Endothelial cell of umbilical vein (primary cell): ENCODE results near the gene COCH. TPM values are rescaled to one million over a fixed set of nuclear protein-coding genes. Genes with fewer than 3 reads are reported as not detected.

Source experiments
- BruUV-seq: library from RNA; stranded (reverse); fragments of 400-500 nt; replicated peaks from 2 replicates; lab custom pipeline; 2021; lab: Mats Ljungman, UMichigan
- CTCF ChIA-PET: fragments of 300-600, 350-600 bp; sonication (Branson Sonifier 250); formaldehyde crosslinking; loops from one replicate; lab custom pipeline; 2021; ENCODE audit warnings: antibody characterized with exemption, inconsistent platforms; lab: Charles Lee
- POLR2A ChIA-PET: fragments of 300-600, 350-600 bp; sonication (Branson Sonifier 250); formaldehyde crosslinking; loops from one replicate; lab custom pipeline; 2021; ENCODE audit warnings: antibody characterized with exemption, inconsistent platforms; lab: Charles Lee
- DNase-seq: peaks from one replicate; pipeline ENCODE4 v3.0.0-alpha.2; 2011; ENCODE audit warnings: low read depth, low spot score
- FAIRE-seq: peaks from 2 replicates; lab custom pipeline; 2011; peaks lifted over from hg19 to GRCh38; lab: Jason Lieb, UNC
- H2AFZ ChIP-seq: 2 replicates; pipeline ENCODE4 v1.6.0; 2012; ENCODE audit warnings: low read depth, low read length, control low read depth, inconsistent platforms
- H3K27ac ChIP-seq: 2 replicates; pipeline ENCODE4 v1.5.1; 2011; ENCODE audit warnings: low read depth, mild to moderate bottlenecking, control low read depth, low read length, moderate library complexity; ENCODE audit not compliant: insufficient read depth
- H3K27me3 ChIP-seq, 2 experiments: 2 replicates each; pipeline versions ENCODE4 v1.6.0 to v1.6.1; 2011; ENCODE audit warnings: low read length in 2 of 2, mixed read lengths in 1 of 2; ENCODE audit not compliant: control insufficient read depth in 2 of 2, insufficient read depth in 2 of 2
- H3K36me3 ChIP-seq, 2 experiments: 2 replicates in 1 of 2; 3 replicates in 1 of 2; pipeline ENCODE4 v1.5.1; 2011; ENCODE audit warnings: low read length in 2 of 2, mild to moderate bottlenecking in 1 of 2, moderate library complexity in 1 of 2; ENCODE audit not compliant: control insufficient read depth in 2 of 2, insufficient read depth in 2 of 2; ENCODE audit errors: extremely low read depth in 1 of 2
- H3K4me1 ChIP-seq: 3 replicates; pipeline ENCODE4 v1.5.1; 2011; ENCODE audit warnings: mild to moderate bottlenecking, low read length; ENCODE audit not compliant: control insufficient read depth, insufficient read depth; ENCODE audit errors: extremely low read depth
- H3K4me2 ChIP-seq: 2 replicates; pipeline ENCODE4 v1.6.1; 2011; ENCODE audit warnings: low read length, control low read depth, mixed read lengths; ENCODE audit not compliant: insufficient read depth
- H3K4me3 ChIP-seq, 3 experiments: fragments of 200-600 bp in 1 of 3; sonication (generic), shearing (Covaris generic) in 1 of 3; replicated peaks in 1 of 3; 2 replicates each; pipeline ENCODE4 v1.5.1; 2011 to 2016; ENCODE audit warnings: control low read depth in 3 of 3, low read length in 3 of 3, mild to moderate bottlenecking in 2 of 3, inconsistent platforms in 1 of 3, low read depth in 1 of 3, moderate library complexity in 1 of 3; ENCODE audit not compliant: insufficient read depth in 1 of 3
- H3K79me2 ChIP-seq: 2 replicates; pipeline ENCODE4 v1.6.0; 2012; ENCODE audit warnings: low read length, inconsistent platforms; ENCODE audit not compliant: control insufficient read depth, insufficient read depth
- H3K9ac ChIP-seq: replicated peaks from 2 replicates; pipeline ENCODE3; 2011; ENCODE audit warnings: low read length, control low read depth; ENCODE audit not compliant: insufficient read depth; ENCODE audit errors: extremely low read depth
- H3K9me1 ChIP-seq: replicated peaks from 3 replicates; pipeline ENCODE4 v1.6.0; 2011; ENCODE audit warnings: mild to moderate bottlenecking, low read length; ENCODE audit not compliant: control insufficient read depth, insufficient read depth; ENCODE audit errors: extremely low read depth
- H3K9me3 ChIP-seq: replicated peaks from 2 replicates; pipeline ENCODE4 v1.5.1; 2012; ENCODE audit warnings: low read length, inconsistent platforms; ENCODE audit not compliant: control insufficient read depth, insufficient read depth
- H4K20me1 ChIP-seq: replicated peaks from 2 replicates; pipeline ENCODE3; 2011; ENCODE audit warnings: mild to moderate bottlenecking, low read length; ENCODE audit not compliant: control insufficient read depth, insufficient read depth; ENCODE audit errors: extremely low read depth
- CTCF ChIP-seq, 2 donors: IDR thresholded peaks; 1 replicate in 1 of 2; 2 replicates in 1 of 2; pipeline ENCODE4 v1.5.1; 2011; ENCODE audit warnings: low read length in 2 of 2, mild to moderate bottlenecking in 2 of 2, moderate library complexity in 2 of 2, control low read depth in 1 of 2, inconsistent platforms in 1 of 2, low read depth in 1 of 2; ENCODE audit not compliant: insufficient read depth in 1 of 2; ENCODE audit errors: extremely low read depth in 1 of 2
- EZH2 ChIP-seq: IDR thresholded peaks from 2 replicates; pipeline ENCODE4 v1.6.1; 2012; ENCODE audit warnings: borderline replicate concordance, low read depth, mild to moderate bottlenecking, moderate library complexity, low read length, inconsistent platforms; ENCODE audit not compliant: severe bottlenecking
- FOS ChIP-seq: IDR thresholded peaks from 2 replicates; pipeline ENCODE4 v1.6.1; 2011; ENCODE audit warnings: mild to moderate bottlenecking, low read length, moderate library complexity, borderline replicate concordance; ENCODE audit not compliant: insufficient read depth
- GATA2 ChIP-seq: IDR thresholded peaks from 2 replicates; pipeline ENCODE4 v1.7.0; 2011; ENCODE audit warnings: low read depth, mild to moderate bottlenecking, moderate library complexity, mixed read lengths, low read length; ENCODE audit not compliant: insufficient read length, insufficient read depth
- JUN ChIP-seq: IDR thresholded peaks from 2 replicates; pipeline ENCODE4 v1.6.1; 2011; ENCODE audit warnings: borderline replicate concordance, low read depth; ENCODE audit not compliant: insufficient read length, insufficient read depth
- MAX ChIP-seq: IDR thresholded peaks from 2 replicates; pipeline ENCODE4 v1.6.1; 2011; ENCODE audit not compliant: insufficient read depth, insufficient read length
- MYC ChIP-seq: IDR thresholded peaks from one replicate; pipeline ENCODE4 v1.6.1; 2011; ENCODE audit warnings: mild to moderate bottlenecking, low read depth, low read length
- POLR2A ChIP-seq: IDR thresholded peaks from 2 replicates; pipeline ENCODE4 v1.6.1; 2012; ENCODE audit warnings: low read depth, mild to moderate bottlenecking, control low read depth, low read length
- POLR2AphosphoS5 ChIP-seq: IDR thresholded peaks from 2 replicates; pipeline ENCODE4 v1.6.1; 2012; ENCODE audit warnings: low read depth, mild to moderate bottlenecking, control low read depth, low read length, moderate library complexity; ENCODE audit not compliant: insufficient read depth
- dilution Hi-C: fragments of 300-500 bp; cut with MboI; formaldehyde crosslinking; loops from one replicate; pipeline ENCODE4 v1.15.0; 2019; ENCODE audit warnings: low sequenced_read_pairs; ENCODE audit not compliant: extremely low pct_ligation_motif_present
- intact Hi-C: fragments of 100-400 bp; cut with micrococcal nuclease; formaldehyde crosslinking; loops from one replicate; pipeline ENCODE4 v1.10.0; 2022
- polyA plus RNA-seq, 4 experiments: library from polyadenylated mRNA; depleted of rRNA in 3 of 4; stranded (reverse) in 3 of 4; unstranded in 1 of 4; fragments of >200 nt; gene quantifications; 2 replicates each; pipeline versions ENCODE4 v1.2.1 to v1.2.3, GENCODE V29; 2011 to 2012; ENCODE audit warnings: missing spikeins in 1 of 4
- total RNA-seq: library from RNA; stranded (reverse); gene quantifications from 2 replicates; pipeline ENCODE4 v1.2.3, GENCODE V29; 2021

COCH gene
- total and polyA plus RNA-seq, 2 donors (not counting 3 experiments of a cell fraction or from before 2014, with no cell fraction given), result 0.87 to 1.9 TPM

GRCh38 chr14:30872602-30873001 lies 1.8 kb upstream of the COCH start:
- Histone ChIP-seq H3K9me3 (no peaks in the 10 kb centered on the region), H2AFZ (no peak overlapping the region), H3K27me3 (peaks cover 46 to 62% of the 10 kb centered on the region in 2 experiments), H3K27ac (no peak overlapping the region), H3K4me3 (no peak overlapping the region), H3K9me1 (no peaks in the 10 kb centered on the region), H3K36me3 (no peaks in the 10 kb centered on the region), H4K20me1 (no peaks in the 10 kb centered on the region), H3K9ac (no peak overlapping the region), H3K4me2 (no peak overlapping the region), H3K4me1 (peaks cover 12% of the 10 kb centered on the region), H3K79me2 (no peaks in the 10 kb centered on the region)
- no TSS peak for BruUV-seq
- ChIA-PET CTCF (no interaction called here), POLR2A (no interaction called here)
- dilution Hi-C loops (no loop called here), intact Hi-C loops (loop anchor here (5.0 kb wide), 1 partner anchor 485 kb away; no protein-coding TSS in a partner anchor)
- TF ChIP-seq FOS (no peak), CTCF (IDR thresholded peaks at IDR 0.05; ENCODE audit: extremely low read depth in 1 of 2, insufficient read depth in 1 of 2, low read depth in 1 of 2, low read length in 2 of 2) (no peak), POLR2AphosphoS5 (no peak), POLR2A (no peak), MYC (no peak), MAX (no peak), GATA2 (no peak), JUN (no peak), EZH2 (no peak)
- no peak for DNase-seq
- FAIRE-seq, result no peak
